Fibroblast of pulmonary artery (primary cell): ENCODE data around the gene CDCA8.

ENCODE experiments used
- DNase-seq: peaks from one replicate; pipeline ENCODE4 v3.0.0-alpha.2; 2010; ENCODE audit warnings: low read depth
- H3K4me3 ChIP-seq: replicated peaks from 2 replicates; pipeline ENCODE4 v1.5.1; 2011; ENCODE audit warnings: low read depth, mild to moderate bottlenecking, control low read depth, low read length, moderate library complexity
- CTCF ChIP-seq: IDR thresholded peaks from 2 replicates; pipeline ENCODE4 v1.5.1; 2011; ENCODE audit warnings: mild to moderate bottlenecking, control low read depth, low read length, inconsistent platforms; ENCODE audit errors: missing control alignments

Gene CDCA8

GRCh38 chr1:37719572-37720195 is 27.4 kb downstream of the CDCA8 start:
- no peak for TF ChIP-seq CTCF
- DNase-seq: no peak

GRCh38 chr1:37720231-37721130 is 28.2 kb downstream of the CDCA8 start:
- H3K4me3 ChIP-seq: no peak overlapping the region
- TF ChIP-seq CTCF: no peak
- DNase-seq: no peak

More at GRCh38 chr1:37719572-37720195, 27.4 kb downstream of the CDCA8 start:
- no peak overlapping the region for H3K4me3 ChIP-seq

- TF ChIP-seq CTCF: no peak
- DNase-seq: no peak
- H3K4me3 ChIP-seq: no peak overlapping the region
Measured at GRCh38 chr1:37721565-37721964, 29.2 kb downstream of the CDCA8 start.

GRCh38 chr1:37722181-37723071 is 30.1 kb downstream of the CDCA8 start:
- H3K4me3 ChIP-seq: no peak overlapping the region
- DNase-seq: no peak
- TF ChIP-seq CTCF: no peak

GRCh38 chr1:37723072-37723389 is 30.7 kb downstream of the CDCA8 start:
- TF ChIP-seq CTCF: no peak
- H3K4me3 ChIP-seq: no peak overlapping the region
- DNase-seq: no peak

- DNase-seq: peak; percentile 8
- H3K4me3 ChIP-seq: no peak overlapping the region
- TF ChIP-seq CTCF: no peak
Measured at GRCh38 chr1:37723390-37724078, 31.2 kb downstream of the CDCA8 start.
